ENCODE measurements around the gene SLC25A13.

GRCh38 chr7:96269246-96269994 lies 52.5 kb downstream of the SLC25A13 start:
- TF ChIP-seq FOXP1 (CRISPR knock-in tag; IDR thresholded peaks at IDR 0.05; ENCODE audit: borderline replicate concordance) (no peak), CTCF (IDR thresholded peaks at IDR 0.05) (no peak), ELF4 (CRISPR knock-in tag; IDR thresholded peaks at IDR 0.05; ENCODE audit: low read depth) (no peak), IRF1 (CRISPR knock-in tag; IDR thresholded peaks at IDR 0.05) (no peak), ARID4B (CRISPR knock-in tag; IDR thresholded peaks at IDR 0.05; ENCODE audit: borderline replicate concordance) (no peak), ZNF232 (CRISPR knock-in tag; IDR thresholded peaks at IDR 0.05) (no peak), ATF6 (CRISPR knock-in tag; IDR thresholded peaks at IDR 0.05) (no peak), SP1 (CRISPR knock-in tag; conservative IDR thresholded peaks at IDR 0.05) (no peak), CREB1 (CRISPR knock-in tag; IDR thresholded peaks at IDR 0.05) (no peak), ZNF121 (CRISPR knock-in tag; IDR thresholded peaks at IDR 0.05) (no peak), E2F1 (CRISPR knock-in tag; IDR thresholded peaks at IDR 0.05) (no peak)
